ENCODE measurements around the gene CHD3. TPM values are rescaled to one million over a fixed set of nuclear protein-coding genes. Genes with fewer than 3 reads are reported as not detected.
A peak's percentile ranks its signal among the peaks of the same experiment; 100 is the strongest.

The CHD3 gene
- total and polyA plus RNA-seq, 2 donors from 2014 or later = 41.5 to 94.6 TPM

GRCh38 chr17:7854851-7855659 is 33.5 kb upstream of the CHD3 start, which contains the start of gene TMEM88:
TSS of gene TMEM88 (plus strand) at chr17:7855066. CDS start at chr17:7855075, 9 bp downstream.
- no peaks in the 10 kb centered on the region for H3K27me3 ChIP-seq (ENCODE audit: control insufficient read depth, insufficient read depth, low read length)
- no peak for FAIRE-seq
- peaks cover 0 to 33% (median 4%) of the 10 kb centered on the region in 3 donors for H3K4me1 ChIP-seq (ENCODE audit: control insufficient read depth in 2 of 3, insufficient read depth in 2 of 3, low read depth in 1 of 3, low read length in 3 of 3)
- TF ChIP-seq CTCF (IDR thresholded peaks at IDR 0.05; ENCODE audit: borderline replicate concordance, extremely low read depth, insufficient read depth) = no peak
- H3K9me3 ChIP-seq (ENCODE audit: control insufficient read depth in 2 of 3, insufficient read depth in 1 of 3, low read length in 3 of 3) = no peaks in the 10 kb centered on the region
- H3K36me3 ChIP-seq (ENCODE audit: control insufficient read depth in 2 of 3, insufficient read depth in 3 of 3, low read length in 3 of 3) = peaks cover 8 to 28% (median 13%) of the 10 kb centered on the region in 3 donors
- DNase-seq = peak; percentile 49 to 84 (median 78)
- peak within 1 kb of the TSS; percentile 36 to 93 for H3K27ac ChIP-seq (ENCODE audit: low read depth in 2 of 2, low read length in 2 of 2)
- intact Hi-C loops (cut with DNase I) = no loop called here
- H3K9ac ChIP-seq (ENCODE audit: low read length in 3 of 3) = peak within 1 kb of the TSS in 2 of 3 donors; percentile 36 to 55
- peak within 1 kb of the TSS; percentile 36 to 73 (median 40) for H3K4me3 ChIP-seq (ENCODE audit: low read length in 3 of 3)

- H3K9ac ChIP-seq (ENCODE audit: low read length in 3 of 3) = peak overlapping the region in 1 of 3 donors; percentile 36
- DNase-seq = peak in 3 of 5 donors; percentile 36 to 83 (median 40)
- FAIRE-seq = no peak
These were observed 33.0 kb upstream of the CHD3 start for GRCh38 chr17:7855660-7856010.

GRCh38 chr17:7856011-7856810 is 32.4 kb upstream of the CHD3 start:
- Histone ChIP-seq H3K27me3 (ENCODE audit: control insufficient read depth, insufficient read depth, low read length) (no peaks in the 10 kb centered on the region), H3K27ac (ENCODE audit: low read depth in 2 of 2, low read length in 2 of 2) (peak overlapping the region; percentile 93), H3K36me3 (ENCODE audit: control insufficient read depth in 2 of 3, insufficient read depth in 3 of 3, low read length in 3 of 3) (peaks cover 7 to 17% (median 8%) of the 10 kb centered on the region in 3 donors), H3K4me1 (ENCODE audit: control insufficient read depth in 2 of 3, insufficient read depth in 2 of 3, low read depth in 1 of 3, low read length in 3 of 3) (peaks cover 0 to 32% (median 4%) of the 10 kb centered on the region in 3 donors), H3K9me3 (ENCODE audit: control insufficient read depth in 2 of 3, insufficient read depth in 1 of 3, low read length in 3 of 3) (no peaks in the 10 kb centered on the region), H3K9ac (ENCODE audit: low read length in 3 of 3) (peak overlapping the region; percentile 54 to 72 (median 63)), H3K4me3 (ENCODE audit: low read length in 3 of 3) (peak overlapping the region; percentile 73 to 80 (median 79))
- TF ChIP-seq CTCF (IDR thresholded peaks at IDR 0.05; ENCODE audit: borderline replicate concordance, extremely low read depth, insufficient read depth) = no peak
- FAIRE-seq (no peak), DNase-seq (peak; percentile 50 to 90 (median 80))
- intact Hi-C loops (cut with DNase I) = no loop called here

More at GRCh38 chr17:7855660-7856010, 33.0 kb upstream of the CHD3 start:
- Histone ChIP-seq H3K4me3 (ENCODE audit: low read length in 3 of 3) (peak overlapping the region in 2 of 3 donors; percentile 40 to 73), H3K27me3 (ENCODE audit: control insufficient read depth, insufficient read depth, low read length) (no peaks in the 10 kb centered on the region), H3K9me3 (ENCODE audit: control insufficient read depth in 2 of 3, insufficient read depth in 1 of 3, low read length in 3 of 3) (no peaks in the 10 kb centered on the region), H3K27ac (ENCODE audit: low read depth in 2 of 2, low read length in 2 of 2) (peak overlapping the region; percentile 36 to 93), H3K36me3 (ENCODE audit: control insufficient read depth in 2 of 3, insufficient read depth in 3 of 3, low read length in 3 of 3) (peaks cover 8 to 22% (median 13%) of the 10 kb centered on the region in 3 donors), H3K4me1 (ENCODE audit: control insufficient read depth in 2 of 3, insufficient read depth in 2 of 3, low read depth in 1 of 3, low read length in 3 of 3) (peaks cover 0 to 33% (median 4%) of the 10 kb centered on the region in 3 donors)
- intact Hi-C loops (cut with DNase I) = no loop called here
- no peak for TF ChIP-seq CTCF (IDR thresholded peaks at IDR 0.05; ENCODE audit: borderline replicate concordance, extremely low read depth, insufficient read depth)
